GM19238 (cell line): Measurements from ENCODE around the gene RFTN1.

ENCODE experiments used
- DNase-seq: peaks from one replicate; pipeline ENCODE4 v3.0.0; 2011; ENCODE audit warnings: low spot score; ENCODE audit not compliant: insufficient read length

Gene RFTN1

GRCh38 chr3:16380421-16380820 lies 133.1 kb downstream of the RFTN1 start:
- no peak for DNase-seq

GRCh38 chr3:16379838-16380237 lies 133.7 kb downstream of the RFTN1 start:
- no peak for DNase-seq

- DNase-seq = no peak
Observed at GRCh38 chr3:16378920-16379319, 134.6 kb downstream of the RFTN1 start.

- DNase-seq = no peak
Observed at GRCh38 chr3:16378415-16378814, 135.1 kb downstream of the RFTN1 start.

DNA sequence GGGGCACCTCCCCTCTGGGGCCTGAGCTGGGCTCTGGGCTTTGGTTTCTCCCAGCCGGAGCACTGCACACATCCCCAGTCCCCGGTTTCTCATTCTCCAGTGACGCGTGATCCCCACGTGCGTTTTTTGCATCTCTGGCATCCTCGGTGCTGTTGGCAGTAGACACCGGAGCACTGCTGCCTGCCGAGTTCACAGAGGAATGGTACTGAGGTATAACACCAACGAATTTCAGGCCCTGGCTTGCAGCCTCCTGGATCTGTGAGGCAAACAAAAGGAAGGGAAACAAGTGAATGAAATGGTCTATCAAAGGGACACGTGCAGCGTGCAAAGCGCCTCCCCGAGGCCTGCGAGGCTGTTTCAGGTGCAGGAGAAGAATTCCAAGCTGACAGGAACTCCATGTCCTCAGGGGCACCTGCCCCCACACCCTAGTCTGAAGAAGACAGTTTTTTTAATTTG lies 135.6 kb downstream of the RFTN1 start:
- DNase-seq = no peak

- no peak for DNase-seq
Observed at GRCh38 chr3:16377196-16377595, 136.3 kb downstream of the RFTN1 start.

GRCh38 chr3:16375891-16376290 lies 137.6 kb downstream of the RFTN1 start:
- no peak for DNase-seq

DNA sequence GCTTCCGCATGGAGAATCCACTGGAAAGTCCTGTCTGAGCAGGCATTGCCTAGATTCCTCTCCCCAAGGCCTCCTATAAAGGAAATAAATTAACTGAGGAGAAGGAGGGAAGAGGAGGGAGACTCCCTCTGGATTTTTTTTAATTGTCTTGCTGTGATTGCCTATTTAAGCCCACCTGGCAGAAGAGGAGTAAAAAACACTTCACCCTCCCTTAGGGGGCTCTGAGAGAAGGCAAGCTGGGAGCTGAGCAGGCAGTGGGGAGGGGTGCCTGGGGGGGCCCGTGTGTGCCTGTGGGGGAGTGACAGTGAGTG lies 138.6 kb downstream of the RFTN1 start:
- DNase-seq = no peak

DNA sequence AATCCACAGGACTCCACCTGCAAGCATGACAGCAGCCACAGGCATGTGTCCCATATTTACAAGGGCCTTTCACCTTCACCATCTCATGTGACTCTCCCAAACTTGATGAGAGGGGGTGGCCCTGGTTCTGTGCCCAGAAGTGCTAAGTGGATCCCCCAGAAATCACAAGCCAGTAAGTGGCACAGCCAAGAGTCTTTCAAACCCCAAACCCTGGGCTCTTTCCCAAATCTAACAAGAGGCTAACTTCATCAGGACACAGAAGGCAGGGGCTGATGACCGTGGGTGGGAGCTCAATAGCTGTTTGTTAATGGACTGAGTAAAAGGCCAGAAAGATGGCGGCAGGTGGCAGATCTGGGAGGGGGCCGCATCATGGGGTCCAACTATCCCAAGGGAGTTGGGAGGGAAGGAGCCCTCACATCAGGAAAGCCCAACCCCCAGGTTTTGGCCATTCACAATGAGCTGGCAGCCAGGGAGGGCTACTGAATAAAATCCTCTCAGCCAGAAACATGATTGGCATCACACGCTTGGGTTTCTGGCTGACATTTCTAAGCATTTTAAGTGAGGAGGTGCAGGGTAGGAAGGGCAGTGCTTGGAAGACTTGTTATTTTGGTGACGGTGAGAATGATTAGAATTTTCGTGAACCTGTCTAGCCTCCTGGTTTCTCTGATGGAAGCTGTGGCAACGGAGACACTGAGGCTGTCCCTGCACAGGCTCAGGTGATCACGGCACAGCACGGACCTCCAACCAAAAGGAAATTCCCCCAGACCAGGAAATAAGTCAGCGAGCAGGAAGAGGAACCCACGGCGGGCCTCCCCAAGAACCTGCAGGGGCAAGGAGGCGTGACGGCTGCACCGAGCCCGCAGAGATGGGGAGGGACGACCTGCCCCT lies 139.2 kb downstream of the RFTN1 start:
- peak; percentile 35 for DNase-seq

- no peak for DNase-seq
Observed at GRCh38 chr3:16373341-16373946, 140.1 kb downstream of the RFTN1 start.

DNA sequence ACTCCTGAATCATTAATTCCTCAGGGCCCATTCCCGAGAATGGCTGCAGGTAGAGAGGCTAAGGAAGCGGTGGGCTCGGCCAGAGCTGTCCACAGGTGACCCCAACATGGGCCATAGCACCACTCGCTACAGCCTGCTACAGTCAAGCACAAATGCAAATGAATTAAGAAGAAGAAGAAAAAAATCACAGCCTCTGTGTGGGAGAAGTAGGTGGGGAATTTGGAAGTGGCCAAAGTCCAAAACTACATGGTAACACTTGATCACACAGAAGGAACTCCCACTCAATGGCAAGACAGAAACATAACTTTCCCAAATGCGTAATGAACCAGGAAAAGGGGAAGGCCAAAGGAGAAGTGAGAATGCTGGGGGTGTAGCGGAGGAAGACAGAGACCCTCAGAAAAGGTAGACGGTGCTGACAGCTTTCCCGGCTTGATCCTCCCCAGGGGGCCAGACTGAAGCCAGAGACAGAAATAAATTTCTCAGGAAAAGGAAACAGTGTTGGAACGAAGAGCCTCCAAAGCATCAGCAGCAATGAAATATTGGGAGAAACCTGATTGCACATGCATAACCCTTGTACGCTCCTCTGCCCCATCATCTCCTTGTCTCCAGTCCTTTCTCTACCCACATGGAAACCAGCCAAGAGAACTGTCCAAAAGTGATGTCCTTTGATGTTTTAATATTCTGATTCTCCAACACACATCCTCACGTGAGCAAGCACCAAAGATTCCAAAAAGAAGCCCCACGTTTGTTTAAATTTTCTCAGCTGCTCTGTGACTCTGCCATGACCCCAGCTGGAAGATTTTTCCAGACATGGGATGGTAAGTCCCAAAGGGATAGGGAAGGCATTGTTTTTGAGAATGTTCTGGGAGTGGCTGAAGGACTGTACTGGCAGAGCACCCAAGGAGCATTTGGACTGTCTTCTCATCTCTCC lies 140.9 kb downstream of the RFTN1 start:
- no peak for DNase-seq

DNA sequence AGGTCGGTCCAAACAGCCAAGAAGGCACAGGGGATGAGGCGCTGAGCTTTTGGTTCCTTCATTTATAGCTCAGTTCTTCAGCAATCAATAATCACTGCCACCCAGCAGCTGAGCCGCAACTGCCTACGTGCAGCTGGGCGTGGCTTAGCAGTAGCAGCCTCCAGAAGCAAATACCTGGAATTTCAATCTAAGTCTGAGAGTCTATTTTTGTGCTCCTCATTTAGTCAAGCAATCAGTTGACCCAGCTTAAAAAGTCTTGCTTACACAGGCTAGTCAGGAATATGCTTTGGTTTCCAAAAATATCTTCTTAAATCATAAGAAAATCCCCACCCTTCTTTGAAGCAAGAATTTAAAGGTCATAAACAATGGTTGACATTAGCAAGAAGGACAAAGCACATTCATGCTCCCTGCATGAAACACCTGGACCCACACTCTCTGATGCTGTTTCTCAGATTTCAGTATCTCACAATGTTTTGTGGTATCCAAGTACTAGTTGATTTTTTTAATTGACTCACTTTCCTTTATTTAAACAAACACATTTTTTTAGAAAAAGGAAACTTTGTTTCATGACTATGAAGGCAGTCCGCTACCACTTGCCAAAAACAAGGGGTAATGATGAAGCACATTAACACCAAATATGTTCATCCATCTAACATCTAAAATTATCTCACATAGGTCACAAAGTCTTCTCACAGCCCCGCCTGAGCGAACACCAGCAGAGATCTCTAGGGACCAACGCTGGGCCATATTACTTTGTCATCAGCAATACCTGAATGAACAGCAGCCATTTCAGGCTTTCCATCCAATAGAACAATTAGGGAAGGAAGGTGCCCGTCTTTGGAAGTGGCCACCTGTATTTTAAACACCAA lies 142.4 kb downstream of the RFTN1 start:
- no peak for DNase-seq

DNA sequence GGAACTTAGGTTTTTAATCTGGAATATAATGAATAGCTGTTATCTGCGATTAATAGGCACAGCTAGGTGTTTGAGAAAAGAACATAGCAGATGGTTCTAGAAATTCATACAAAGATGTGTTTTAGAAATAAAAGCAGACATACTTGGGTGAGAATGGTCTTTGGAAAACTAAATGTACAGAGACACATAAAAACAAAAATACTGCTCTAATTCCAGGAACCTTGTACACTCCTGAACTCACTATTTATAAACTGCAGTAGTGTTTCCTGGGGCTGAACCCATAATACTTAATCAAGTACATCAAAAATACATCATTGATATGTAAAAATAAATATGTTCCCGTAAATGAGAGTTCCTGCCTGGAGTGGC lies 143.0 kb downstream of the RFTN1 start:
- DNase-seq = no peak

GRCh38 chr3:16369885-16370284 lies 143.6 kb downstream of the RFTN1 start:
- DNase-seq = no peak

- DNase-seq = no peak
Observed at GRCh38 chr3:16369276-16369675, 144.2 kb downstream of the RFTN1 start.

DNA sequence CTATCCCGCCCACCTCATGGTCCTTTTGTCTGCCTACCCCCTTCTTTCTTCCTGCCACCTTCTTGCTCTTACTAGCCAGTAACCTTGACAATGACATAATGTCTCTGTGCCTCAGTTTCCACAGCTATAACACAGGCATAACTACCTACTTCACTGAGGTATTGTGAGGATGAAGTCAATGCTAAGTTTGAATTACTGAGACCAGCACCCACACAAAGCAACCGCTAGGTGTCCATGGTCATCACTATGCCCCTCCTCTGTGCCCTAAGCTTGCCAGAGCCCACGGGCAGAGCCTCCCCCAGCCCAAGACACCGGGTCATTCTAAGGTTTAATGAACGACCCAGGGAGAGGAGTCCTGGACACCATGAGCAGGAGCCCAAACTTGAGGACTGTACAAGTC lies 146.9 kb downstream of the RFTN1 start:
- DNase-seq = no peak

DNA sequence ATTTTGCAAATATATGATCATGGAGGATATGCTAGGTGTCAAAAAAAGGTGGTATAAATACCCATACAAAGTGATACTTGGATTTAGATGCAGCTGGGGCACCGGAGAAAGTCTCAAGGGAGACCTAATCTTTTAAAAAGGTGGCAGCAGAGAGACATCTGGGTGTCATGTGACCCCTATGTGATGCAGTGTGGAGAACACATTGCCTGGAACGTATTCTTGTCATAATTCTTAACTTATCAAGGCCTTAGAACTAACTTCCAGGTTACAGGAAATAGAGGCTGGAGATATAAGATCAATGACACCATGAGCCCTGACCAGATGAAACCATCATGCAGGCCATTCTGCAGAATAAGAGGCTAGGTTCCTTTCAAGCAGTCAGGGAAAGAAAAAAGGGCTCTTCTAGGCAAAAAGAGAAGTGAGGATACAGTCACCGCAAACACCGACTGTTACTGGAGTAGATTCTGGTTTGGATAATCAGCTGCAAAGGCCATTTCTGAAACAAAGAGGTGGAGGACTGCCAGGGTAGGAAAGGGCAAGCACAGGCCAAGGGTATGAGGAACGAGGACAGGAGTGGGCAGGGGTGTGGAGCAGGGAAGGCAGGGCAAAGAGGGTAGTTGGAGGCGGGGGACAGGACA lies 147.9 kb downstream of the RFTN1 start:
- no peak for DNase-seq

GRCh38 chr3:16364963-16365362 lies 148.5 kb downstream of the RFTN1 start:
- no peak for DNase-seq

- DNase-seq = no peak
Observed at GRCh38 chr3:16364323-16364722, 149.2 kb downstream of the RFTN1 start.

GRCh38 chr3:16363636-16364035 lies 149.9 kb downstream of the RFTN1 start:
- DNase-seq = no peak

DNA sequence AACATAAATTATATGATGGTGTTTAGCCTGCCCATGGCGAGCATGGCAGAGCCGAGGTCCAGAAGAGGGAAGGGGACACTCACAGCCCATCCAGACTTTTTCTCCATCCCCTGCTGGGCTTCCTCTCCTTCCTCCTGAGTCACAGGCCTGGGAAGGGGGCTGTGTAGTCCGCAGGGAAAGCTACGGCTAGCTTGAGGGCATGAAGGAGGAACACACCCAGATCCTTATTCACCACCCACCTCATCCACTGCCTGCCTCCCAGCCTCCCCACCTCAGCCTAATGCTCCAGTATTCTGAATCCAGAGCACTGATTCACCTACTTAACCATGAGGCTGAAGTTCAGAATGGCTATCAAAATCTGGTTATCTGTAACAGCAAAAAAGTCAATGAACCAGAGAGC lies 150.7 kb downstream of the RFTN1 start:
- DNase-seq = no peak
